ENCODE measurements around the gene TBCD.

DNA sequence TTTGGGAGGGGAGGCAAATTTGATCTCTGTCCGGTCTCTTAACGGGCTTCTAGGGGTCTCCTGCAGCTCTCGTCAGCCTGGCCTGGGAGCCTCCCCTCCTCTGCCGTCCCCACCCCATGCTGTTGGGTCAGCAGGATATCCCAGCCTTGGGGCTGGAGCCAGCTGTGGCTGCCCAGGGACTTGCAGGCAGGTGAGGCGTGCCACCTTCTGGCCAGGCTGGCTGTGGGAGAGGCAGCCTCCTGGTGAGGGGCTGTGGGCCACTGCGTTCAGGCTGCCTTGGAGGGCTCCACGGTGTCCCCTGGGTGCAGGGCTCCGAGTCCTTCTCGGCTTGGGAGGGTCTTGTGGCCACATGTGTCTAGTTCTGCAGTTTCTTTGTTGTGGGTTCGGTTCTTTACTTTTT lies 34.6 kb downstream of the TBCD start:
- TF ChIP-seq EZH2 (IDR thresholded peaks at IDR 0.05; ENCODE audit: insufficient read depth, low read length), result no peak
- TF ChIP-seq, protein P1, sequence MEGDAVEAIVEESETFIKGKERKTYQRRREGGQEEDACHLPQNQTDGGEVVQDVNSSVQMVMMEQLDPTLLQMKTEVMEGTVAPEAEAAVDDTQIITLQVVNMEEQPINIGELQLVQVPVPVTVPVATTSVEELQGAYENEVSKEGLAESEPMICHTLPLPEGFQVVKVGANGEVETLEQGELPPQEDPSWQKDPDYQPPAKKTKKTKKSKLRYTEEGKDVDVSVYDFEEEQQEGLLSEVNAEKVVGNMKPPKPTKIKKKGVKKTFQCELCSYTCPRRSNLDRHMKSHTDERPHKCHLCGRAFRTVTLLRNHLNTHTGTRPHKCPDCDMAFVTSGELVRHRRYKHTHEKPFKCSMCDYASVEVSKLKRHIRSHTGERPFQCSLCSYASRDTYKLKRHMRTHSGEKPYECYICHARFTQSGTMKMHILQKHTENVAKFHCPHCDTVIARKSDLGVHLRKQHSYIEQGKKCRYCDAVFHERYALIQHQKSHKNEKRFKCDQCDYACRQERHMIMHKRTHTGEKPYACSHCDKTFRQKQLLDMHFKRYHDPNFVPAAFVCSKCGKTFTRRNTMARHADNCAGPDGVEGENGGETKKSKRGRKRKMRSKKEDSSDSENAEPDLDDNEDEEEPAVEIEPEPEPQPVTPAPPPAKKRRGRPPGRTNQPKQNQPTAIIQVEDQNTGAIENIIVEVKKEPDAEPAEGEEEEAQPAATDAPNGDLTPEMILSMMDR (IDR thresholded peaks at IDR 0.05; ENCODE audit: insufficient read depth, low read depth, low read length), result no peak
